WTC11 (cell line): ENCODE results near the gene TMEM141. TPM values are rescaled to one million over a fixed set of nuclear protein-coding genes. Genes with fewer than 3 reads are reported as not detected.

Experiments
- ATAC-seq: fragments of 200-7000 bp; cut with Tn5 transposase; 2 replicates; pipeline ENCODE4 v1.10.0; 2021; ENCODE audit warnings: mild to moderate bottlenecking, moderate library complexity
- CTCF ChIA-PET: fragments of 300-600 bp; sonication (Branson Sonifier 250); formaldehyde crosslinking; loops from one replicate; lab custom pipeline; 2021; ENCODE audit warnings: antibody characterized with exemption; lab: Charles Lee
- POLR2A ChIA-PET: fragments of 350-600 bp; sonication (Branson Sonifier 250); formaldehyde crosslinking; loops from one replicate; lab custom pipeline; 2021; ENCODE audit warnings: antibody characterized with exemption; lab: Charles Lee
- DNase-seq: peaks from one replicate; pipeline ENCODE4 v3.0.0; 2021; ENCODE audit warnings: low spot score
- H3K27ac Mint-ChIP-seq: 2 replicates; pipeline ENCODE4 v1.8.0; 2021; ENCODE audit warnings: mixed read lengths
- H3K27me3 Mint-ChIP-seq: 2 replicates; pipeline ENCODE4 v1.8.0; 2021; ENCODE audit warnings: low read depth, mild to moderate bottlenecking, moderate library complexity, mixed read lengths
- H3K36me3 Mint-ChIP-seq: 2 replicates; pipeline ENCODE4 v1.8.0; 2021; ENCODE audit warnings: mixed read lengths
- H3K4me1 Mint-ChIP-seq: 2 replicates; pipeline ENCODE4 v1.8.0; 2022; ENCODE audit warnings: mixed read lengths
- H3K4me3 Mint-ChIP-seq: 2 replicates; pipeline ENCODE4 v1.8.0; 2021; ENCODE audit warnings: mild to moderate bottlenecking, moderate library complexity, mixed read lengths
- H3K9me3 Mint-ChIP-seq: 2 replicates; pipeline ENCODE4 v1.8.0; 2021; ENCODE audit warnings: mixed read lengths
- ATF2 ChIP-seq: sonication (generic); formaldehyde crosslinking; IDR thresholded peaks from 2 replicates; pipeline ENCODE4 v1.8.1; 2022; ENCODE audit warnings: low read depth, missing genetic modification reagents, borderline replicate concordance
- CREB1 ChIP-seq: sonication (generic); formaldehyde crosslinking; IDR thresholded peaks from 2 replicates; pipeline ENCODE4 v1.8.0; 2023; ENCODE audit warnings: mild to moderate bottlenecking, missing genetic modification reagents
- CREM ChIP-seq: sonication (generic); formaldehyde crosslinking; IDR thresholded peaks from 2 replicates; pipeline ENCODE4 v1.8.1; 2022; ENCODE audit warnings: mild to moderate bottlenecking, missing genetic modification reagents, moderate library complexity
- CTCF ChIP-seq: fragments of 200-600 bp; IDR thresholded peaks from 2 replicates; pipeline ENCODE4 v1.8.0; 2022; ENCODE audit warnings: antibody characterized with exemption
- E2F4 ChIP-seq: sonication (generic); formaldehyde crosslinking; IDR thresholded peaks from 2 replicates; pipeline ENCODE4 v1.8.1; 2022; ENCODE audit warnings: low read depth, mild to moderate bottlenecking, moderate library complexity, missing genetic modification reagents, borderline replicate concordance
- GTF2I ChIP-seq: fragments of 250-450 bp; sonication (Bioruptor Pico); conservative IDR thresholded peaks from 2 replicates; pipeline ENCODE4 v1.4.0; 2021; ENCODE audit warnings: mild to moderate bottlenecking
- HMGXB4 ChIP-seq: sonication (generic); formaldehyde crosslinking; IDR thresholded peaks from 2 replicates; pipeline ENCODE4 v1.8.1; 2023; ENCODE audit warnings: mild to moderate bottlenecking, moderate library complexity, missing genetic modification reagents
- KAT7 ChIP-seq: sonication (generic); formaldehyde crosslinking; IDR thresholded peaks from 2 replicates; pipeline ENCODE4 v1.8.1; 2023; ENCODE audit warnings: missing genetic modification reagents, mild to moderate bottlenecking, borderline replicate concordance
- PREB ChIP-seq: sonication (generic); formaldehyde crosslinking; IDR thresholded peaks from 2 replicates; pipeline ENCODE4 v1.8.1; 2022; ENCODE audit warnings: mild to moderate bottlenecking, missing genetic modification reagents, moderate library complexity, borderline replicate concordance
- SOX15 ChIP-seq: fragments of 250-450 bp; sonication (Bioruptor Pico); IDR thresholded peaks from 2 replicates; pipeline ENCODE4 v1.9.0; 2021; ENCODE audit warnings: mild to moderate bottlenecking
- SP1 ChIP-seq: sonication (generic); formaldehyde crosslinking; conservative IDR thresholded peaks from 2 replicates; pipeline ENCODE4 v1.8.1; 2022; ENCODE audit warnings: missing genetic modification reagents
- STAT6 ChIP-seq: sonication (generic); formaldehyde crosslinking; conservative IDR thresholded peaks from 2 replicates; pipeline ENCODE4 v1.8.1; 2023; ENCODE audit warnings: mild to moderate bottlenecking, low read depth, missing genetic modification reagents, moderate library complexity
- TEAD1 ChIP-seq: sonication (generic); formaldehyde crosslinking; IDR thresholded peaks from 2 replicates; pipeline ENCODE4 v1.8.0; 2022; ENCODE audit warnings: mild to moderate bottlenecking, missing genetic modification reagents
- USF1 ChIP-seq: sonication (generic); formaldehyde crosslinking; IDR thresholded peaks from 2 replicates; pipeline ENCODE4 v1.8.0; 2022; ENCODE audit warnings: mild to moderate bottlenecking, missing genetic modification reagents
- ZNF281 ChIP-seq: sonication (generic); formaldehyde crosslinking; IDR thresholded peaks from 2 replicates; pipeline ENCODE4 v1.8.0; 2023; ENCODE audit warnings: mild to moderate bottlenecking, missing genetic modification reagents
- ZNF532 ChIP-seq: fragments of 250-450 bp; sonication (Bioruptor Pico); IDR thresholded peaks from 2 replicates; pipeline ENCODE4 v1.9.0; 2021; ENCODE audit warnings: mild to moderate bottlenecking, borderline replicate concordance
- ZSCAN18 ChIP-seq: fragments of 250-450 bp; sonication (Bioruptor Pico); IDR thresholded peaks from 2 replicates; pipeline ENCODE4 v2.1.2; 2022; ENCODE audit warnings: mild to moderate bottlenecking, moderate library complexity
- total RNA-seq: library from RNA; stranded (reverse); gene quantifications from 3 replicates; pipeline ENCODE4 v1.2.3, GENCODE V29; 2021

The TMEM141 gene
- total RNA-seq, 1 experiment from 2014 or later: 72.0 TPM

- H3K4me3 Mint-ChIP-seq: no peak within 1 kb of the TSS
- H3K27me3 Mint-ChIP-seq: 0 out of 2 replicates have a peak, but pooled peaks cover 3% of the 10 kb centered on the region
- no peaks in the 10 kb centered on the region for H3K4me1 Mint-ChIP-seq
- TF ChIP-seq PREB (no peak), HMGXB4 (no peak), ZNF281 (CRISPR knock-in tag) (no peak), STAT6 (CRISPR knock-in tag) (no peak), ZNF532 (no peak), E2F4 (CRISPR knock-in tag) (no peak), SOX15 (CRISPR knock-in tag) (no peak), CREB1 (CRISPR knock-in tag) (no peak), CREM (CRISPR knock-in tag) (no peak), CTCF (no peak), USF1 (CRISPR knock-in tag) (no peak), GTF2I (CRISPR knock-in tag) (no peak), KAT7 (no peak), TEAD1 (no peak), SP1 (CRISPR knock-in tag) (no peak), ZSCAN18 (CRISPR knock-in tag) (no peak), ATF2 (CRISPR knock-in tag) (no peak)
- TF ChIP-seq, all 79 proteins: peak for 0
- peaks cover 20% of the 10 kb centered on the region for H3K9me3 Mint-ChIP-seq
- ChIA-PET CTCF (interaction anchor here (1.2 kb wide), 1 partner anchor 10 kb away, joined by 4 read pairs; the partner anchor contains the start of gene LCN8), POLR2A (no interaction called here)
- DNase-seq: no peak
- no peak within 1 kb of the TSS; the same call in 1 of the 2 replicates for H3K27ac Mint-ChIP-seq
- peaks cover 8% of the 10 kb centered on the region; the same call in 1 of the 2 replicates for H3K36me3 Mint-ChIP-seq
- ATAC-seq: no peak
Measured at GRCh38 chr9:136748201-136748600, 42.9 kb upstream of the TMEM141 start, which contains the start of gene LCN6. Gene LCN6 (minus strand): TSS chr9:136748525. CDS start chr9:136748483, 42 bp downstream.
